GM19193 (cell line): ENCODE measurements around the gene VENTX.

Experiments used
- POLR2A ChIP-seq: IDR thresholded peaks from 4 replicates; pipeline ENCODE4 v1.6.1; 2011; ENCODE audit not compliant: insufficient read depth, insufficient read length; ENCODE audit errors: extremely low read depth

The VENTX gene

GRCh38 chr10:133219782-133220181 lies 17.9 kb upstream of the VENTX start:
- TF ChIP-seq POLR2A: no peak

DNA sequence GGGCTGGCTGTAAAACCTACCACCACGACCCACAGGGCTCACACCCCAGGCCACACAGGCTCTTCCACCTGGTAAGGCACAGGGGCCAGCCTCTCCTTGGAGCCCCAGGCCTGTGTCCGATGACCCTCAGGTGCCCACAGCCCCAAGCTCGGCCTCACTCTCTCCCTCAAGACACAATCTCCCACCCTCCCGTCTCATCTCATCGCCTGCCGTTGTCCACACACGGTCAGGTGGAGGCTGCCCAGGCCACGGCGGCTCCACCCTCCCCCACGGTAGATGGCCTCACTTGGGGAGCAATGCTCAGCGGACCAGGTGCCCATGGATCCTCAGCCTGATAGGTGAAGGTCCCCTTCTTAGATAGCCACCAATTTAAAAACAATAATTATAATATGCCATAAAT lies 16.3 kb upstream of the VENTX start:
- TF ChIP-seq POLR2A: no peak

GRCh38 chr10:133224076-133224475 lies 13.6 kb upstream of the VENTX start:
- no peak for TF ChIP-seq POLR2A

- no peak for TF ChIP-seq POLR2A
Observed at GRCh38 chr10:133224756-133225372, 12.8 kb upstream of the VENTX start.

DNA sequence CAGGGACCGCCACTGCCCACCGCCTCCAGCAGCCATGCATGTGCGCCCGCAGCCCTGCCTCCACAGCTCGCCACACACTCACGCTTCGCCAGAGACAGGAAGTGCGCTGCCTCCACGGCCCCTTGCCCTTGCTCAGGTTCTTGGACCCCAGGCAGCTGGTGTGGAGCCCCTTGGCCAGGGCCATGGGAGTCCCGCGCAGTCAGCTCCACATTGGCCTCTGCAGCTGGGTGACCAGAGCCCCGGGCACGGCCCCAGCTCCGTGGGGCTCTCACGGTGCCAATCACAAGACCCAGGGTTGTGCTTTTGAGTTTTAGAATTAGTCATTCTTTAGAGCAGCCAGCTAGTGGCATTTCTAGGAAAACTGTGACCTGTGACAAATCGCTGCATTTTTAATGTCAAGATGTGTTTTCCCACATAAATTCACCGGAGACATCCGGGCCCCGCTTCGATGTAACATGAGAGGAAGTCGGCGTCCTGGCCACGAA lies 11.9 kb upstream of the VENTX start:
- TF ChIP-seq POLR2A: no peak

DNA sequence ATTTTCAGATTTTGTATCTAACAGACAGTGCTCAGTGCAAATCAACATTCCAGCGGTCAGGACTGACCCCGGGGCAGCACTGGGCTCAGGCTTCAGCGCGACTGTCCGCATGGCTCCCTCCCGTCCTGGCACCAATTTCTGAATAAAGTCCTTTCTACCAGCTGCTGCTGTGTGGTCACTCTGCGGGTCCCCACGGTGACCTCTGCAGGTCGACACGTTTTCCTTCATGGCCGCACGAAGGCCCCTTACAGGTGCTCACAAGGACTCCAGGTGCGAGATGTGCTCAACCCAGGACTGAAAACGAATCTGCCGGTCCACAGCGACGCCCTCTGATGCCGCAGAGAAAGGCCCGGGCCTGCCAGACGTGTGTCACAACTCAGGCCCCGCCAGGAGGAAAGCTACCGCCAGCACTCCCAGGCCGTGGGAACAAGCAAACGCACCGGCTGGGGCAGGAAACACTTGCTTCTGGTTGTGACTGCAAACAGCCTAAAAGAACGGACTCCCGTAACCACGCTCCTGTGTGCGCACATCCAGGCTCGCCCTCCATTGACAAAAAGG lies 11.3 kb upstream of the VENTX start:
- TF ChIP-seq POLR2A: no peak

DNA sequence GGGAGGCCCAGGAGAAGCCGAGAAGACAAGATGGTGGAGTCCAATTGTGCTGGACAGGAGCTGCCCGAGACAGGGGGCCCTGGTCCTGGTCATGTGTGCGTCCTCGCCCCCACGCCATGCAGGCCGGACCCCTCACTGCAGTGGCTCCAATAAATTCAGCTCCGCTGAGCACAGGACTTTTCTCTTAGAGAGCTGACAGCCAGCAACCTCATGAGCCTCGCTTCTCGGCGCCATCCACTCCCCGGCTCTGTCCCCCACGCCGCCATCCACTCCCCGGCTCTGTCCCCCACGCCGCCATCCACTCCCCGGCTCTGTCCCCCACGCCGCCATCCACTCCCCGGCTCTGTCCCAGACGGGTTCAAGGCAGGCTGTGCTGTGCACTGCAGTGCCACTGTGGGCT lies 10.4 kb upstream of the VENTX start:
- no peak for TF ChIP-seq POLR2A

DNA sequence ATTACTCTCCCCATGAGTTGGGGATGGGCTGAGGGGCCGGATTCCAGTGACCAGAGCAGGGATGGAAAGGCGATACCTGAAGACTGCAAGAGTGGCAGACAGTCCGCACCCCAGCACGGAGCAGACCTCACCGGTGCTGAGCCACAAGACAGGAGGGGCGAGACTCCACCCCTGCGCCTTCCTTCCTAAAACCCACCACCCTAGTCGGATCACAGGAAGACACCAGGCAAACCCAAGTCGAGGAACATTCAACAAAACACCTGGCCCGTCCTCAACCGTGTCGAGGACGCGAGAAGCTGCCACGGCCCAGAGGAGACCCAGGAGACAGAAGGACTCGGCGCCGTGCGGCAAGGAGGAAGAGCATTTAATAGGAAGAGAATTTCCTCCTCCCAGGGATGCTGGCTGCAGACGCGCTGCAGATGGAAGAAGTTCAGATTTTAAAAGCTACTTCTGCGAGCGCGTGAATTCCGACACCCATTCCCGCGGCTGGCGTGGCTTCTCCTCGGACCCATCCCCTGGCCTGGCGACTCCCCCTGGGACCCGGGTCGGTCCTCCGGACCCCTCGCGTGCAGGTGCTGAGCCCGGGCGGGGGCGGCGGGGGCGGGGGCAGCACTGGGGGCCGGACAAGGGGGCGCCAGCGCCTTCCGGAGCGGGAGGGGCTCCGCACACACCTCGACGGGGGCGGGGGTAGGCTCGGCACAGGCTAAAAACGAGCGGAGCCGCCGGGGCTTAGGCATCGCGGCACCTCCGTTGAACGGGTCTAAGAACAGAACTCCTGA lies 8.2 kb upstream of the VENTX start:
- no peak for TF ChIP-seq POLR2A

- no peak for TF ChIP-seq POLR2A
Observed at GRCh38 chr10:133230044-133230361, 7.7 kb upstream of the VENTX start, which contains the start of gene UTF1. Gene UTF1, plus strand, starts transcription at chr10:133230217. Its CDS starts 72 bp downstream, at chr10:133230289.

GRCh38 chr10:133230387-133231195 lies 7.1 kb upstream of the VENTX start:
- no peak for TF ChIP-seq POLR2A

DNA sequence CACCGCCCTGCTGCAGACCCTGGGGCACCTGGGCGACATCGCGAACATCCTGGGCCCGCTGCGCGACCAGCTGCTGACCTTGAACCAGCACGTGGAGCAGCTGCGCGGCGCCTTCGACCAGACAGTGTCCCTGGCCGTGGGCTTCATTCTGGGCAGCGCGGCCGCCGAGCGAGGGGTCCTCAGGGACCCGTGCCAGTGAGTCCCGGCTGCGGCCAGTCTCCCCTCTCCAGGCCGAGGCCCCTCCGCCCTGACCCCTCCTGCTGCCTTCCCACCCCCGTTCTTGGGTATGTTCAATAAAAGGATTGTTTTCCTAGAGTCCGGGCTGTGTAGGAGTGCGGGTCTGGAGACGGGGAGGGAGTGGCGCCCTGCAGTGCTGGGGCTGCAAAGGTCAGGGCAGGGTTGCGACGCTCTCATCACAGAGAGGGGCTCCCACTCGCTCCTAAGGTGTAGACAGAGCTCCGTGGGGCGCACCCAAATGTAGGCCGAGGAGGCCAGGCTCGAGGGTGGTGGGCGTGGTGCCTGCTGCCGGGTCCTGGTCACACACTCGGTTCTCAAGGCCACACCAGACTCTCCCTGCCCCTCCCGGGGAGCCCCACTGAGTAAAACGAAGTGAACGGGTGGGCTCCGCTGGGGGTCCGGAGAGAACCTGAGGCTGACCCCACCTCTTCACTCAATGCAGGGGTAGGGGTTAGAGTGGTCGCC lies 6.3 kb upstream of the VENTX start:
- TF ChIP-seq POLR2A: no peak

- TF ChIP-seq POLR2A: no peak
Observed at GRCh38 chr10:133231946-133232574, 5.6 kb upstream of the VENTX start.

DNA sequence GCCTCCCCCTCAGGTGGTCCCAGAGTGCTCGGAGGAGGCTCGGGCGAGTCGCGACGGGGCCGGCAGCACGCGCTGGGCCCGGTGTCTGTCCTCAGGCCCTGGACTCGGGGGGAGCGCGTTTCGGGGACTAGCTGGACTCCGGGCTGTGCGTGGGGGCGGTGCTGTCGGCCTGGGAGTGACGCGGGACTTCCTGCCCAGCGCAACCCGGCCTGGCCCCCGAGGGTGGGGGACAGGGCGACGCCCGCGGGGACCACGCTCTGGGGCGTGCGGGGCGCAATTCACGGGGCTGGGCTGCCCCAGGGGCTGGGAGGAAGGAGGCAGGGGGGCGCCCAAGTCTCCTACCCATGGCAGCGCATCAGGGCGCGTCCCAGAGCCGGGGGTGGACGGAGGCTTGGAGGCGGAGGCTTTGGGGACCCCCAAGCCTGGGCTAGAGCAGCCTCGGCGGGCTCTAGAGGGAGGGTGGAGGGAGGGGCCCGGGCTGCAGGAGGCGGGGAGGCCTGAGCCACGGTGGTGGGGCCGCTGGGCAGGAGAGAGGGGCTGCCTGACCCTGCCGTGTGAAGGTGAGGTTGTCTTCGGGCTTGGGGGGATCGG lies 2.3 kb upstream of the VENTX start:
- TF ChIP-seq POLR2A: no peak

DNA sequence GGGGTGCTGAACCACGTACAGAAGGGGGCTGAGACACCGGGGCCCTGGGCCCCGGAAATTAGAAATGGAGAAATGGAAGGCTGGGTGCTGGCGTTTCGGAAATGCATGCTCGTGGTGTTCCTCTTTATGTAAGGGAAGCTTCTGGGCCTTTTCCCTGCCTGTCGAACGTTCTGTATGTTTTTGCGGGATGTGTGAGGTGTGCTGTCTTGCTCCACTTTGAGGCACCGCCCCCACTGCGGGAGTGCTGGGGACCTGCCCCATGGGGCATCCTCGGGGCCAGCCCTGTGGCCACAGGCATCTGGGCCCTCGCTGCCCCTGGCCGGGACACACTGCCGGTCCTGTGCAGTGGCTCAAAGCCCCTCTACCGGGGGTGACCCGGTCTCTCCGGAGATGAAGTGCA lies 1.7 kb upstream of the VENTX start:
- no peak for TF ChIP-seq POLR2A

DNA sequence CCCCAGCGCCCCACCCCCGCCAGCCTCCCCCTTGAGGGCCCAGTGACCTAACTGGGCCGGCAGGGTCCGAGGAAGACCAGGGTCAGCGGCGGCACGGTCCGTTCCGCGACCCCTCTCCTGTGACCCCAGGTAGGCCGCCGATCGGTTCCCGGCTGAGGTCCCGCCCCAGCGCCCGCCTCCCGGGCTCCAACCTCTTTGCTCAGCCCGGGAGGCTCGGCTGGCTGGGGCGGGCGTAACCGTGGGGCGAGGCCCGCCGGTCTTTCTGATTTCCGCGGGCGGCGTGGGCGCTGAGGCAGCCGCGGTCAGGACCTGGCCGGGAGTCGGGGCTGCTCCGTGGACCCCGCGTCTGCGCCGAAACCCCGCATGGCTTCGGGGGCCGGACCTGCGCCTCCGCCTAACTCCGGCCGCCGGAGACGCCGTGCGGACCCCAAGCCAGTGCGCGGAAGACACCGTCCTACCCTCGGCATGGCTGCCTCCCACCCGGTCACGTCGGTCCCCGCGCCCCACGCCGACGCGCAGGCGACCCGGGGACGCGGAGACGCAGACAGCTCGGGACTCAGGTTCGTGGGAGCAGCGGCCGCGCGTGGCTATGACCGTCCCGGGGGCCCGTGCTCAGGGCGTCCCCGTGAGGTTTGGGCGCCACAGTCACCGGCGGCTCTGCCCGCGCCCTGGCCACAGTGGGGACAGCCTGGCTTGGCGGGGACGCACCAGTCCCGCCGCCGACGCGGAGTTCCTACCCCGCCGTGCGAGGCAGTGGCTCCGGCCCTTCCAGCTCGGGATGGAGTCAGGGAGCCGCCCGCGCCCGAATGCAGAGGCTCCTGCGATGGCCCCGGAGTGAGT lies 1.0 kb upstream of the VENTX start:
- TF ChIP-seq POLR2A: no peak
